WTC11 (cell line): Measurements from ENCODE around the gene PLK1.

Experiments used
- EMX1 ChIP-seq: fragments of 250-450 bp; sonication (Bioruptor Pico); IDR thresholded peaks from 2 replicates; pipeline ENCODE4 v1.8.0; 2021; ENCODE audit warnings: mild to moderate bottlenecking
- FOXP1 ChIP-seq: sonication (generic); formaldehyde crosslinking; IDR thresholded peaks from 2 replicates; pipeline ENCODE4 v1.8.0; 2022; ENCODE audit warnings: missing genetic modification reagents, mild to moderate bottlenecking, moderate library complexity, borderline replicate concordance
- GABPB1 ChIP-seq: sonication (generic); formaldehyde crosslinking; IDR thresholded peaks from 2 replicates; pipeline ENCODE4 v1.8.1; 2023; ENCODE audit warnings: mild to moderate bottlenecking, missing genetic modification reagents
- MXD4 ChIP-seq: fragments of 250-450 bp; sonication (Bioruptor Pico); IDR thresholded peaks from 2 replicates; pipeline ENCODE4 v1.8.0; 2021; ENCODE audit warnings: mild to moderate bottlenecking, moderate library complexity, borderline replicate concordance
- ZNF219 ChIP-seq: sonication (generic); formaldehyde crosslinking; IDR thresholded peaks from 2 replicates; pipeline ENCODE4 v1.8.0; 2023; ENCODE audit warnings: missing genetic modification reagents, mild to moderate bottlenecking, borderline replicate concordance
- TF ChIP-seq, protein P1 (sequence below): fragments of 200-600 bp; IDR thresholded peaks from 2 replicates; pipeline ENCODE4 v1.8.0; 2022; ENCODE audit warnings: antibody characterized with exemption

DNA sequence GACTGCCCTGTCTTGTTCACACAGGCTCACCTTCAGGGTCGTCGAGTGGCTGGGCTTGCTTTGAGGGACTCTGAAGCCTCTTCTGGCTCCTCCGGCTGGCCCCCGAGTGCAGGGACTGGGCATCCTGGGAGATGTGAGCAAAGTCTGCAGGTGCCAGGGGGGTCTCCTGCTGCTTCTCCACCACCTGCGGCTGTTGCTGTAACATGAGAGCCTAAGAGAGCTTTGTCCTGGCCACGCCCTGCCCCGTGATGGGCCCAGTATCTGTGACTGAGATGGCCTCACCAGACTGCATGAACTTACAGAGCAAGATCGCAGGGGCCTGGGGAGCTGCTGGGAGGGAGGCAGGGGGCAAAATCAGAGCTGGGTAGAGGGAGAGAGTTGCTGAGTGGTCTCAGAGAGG is 21.8 kb downstream of the PLK1 start:
- no peak for TF ChIP-seq FOXP1
- TF ChIP-seq, protein P1, sequence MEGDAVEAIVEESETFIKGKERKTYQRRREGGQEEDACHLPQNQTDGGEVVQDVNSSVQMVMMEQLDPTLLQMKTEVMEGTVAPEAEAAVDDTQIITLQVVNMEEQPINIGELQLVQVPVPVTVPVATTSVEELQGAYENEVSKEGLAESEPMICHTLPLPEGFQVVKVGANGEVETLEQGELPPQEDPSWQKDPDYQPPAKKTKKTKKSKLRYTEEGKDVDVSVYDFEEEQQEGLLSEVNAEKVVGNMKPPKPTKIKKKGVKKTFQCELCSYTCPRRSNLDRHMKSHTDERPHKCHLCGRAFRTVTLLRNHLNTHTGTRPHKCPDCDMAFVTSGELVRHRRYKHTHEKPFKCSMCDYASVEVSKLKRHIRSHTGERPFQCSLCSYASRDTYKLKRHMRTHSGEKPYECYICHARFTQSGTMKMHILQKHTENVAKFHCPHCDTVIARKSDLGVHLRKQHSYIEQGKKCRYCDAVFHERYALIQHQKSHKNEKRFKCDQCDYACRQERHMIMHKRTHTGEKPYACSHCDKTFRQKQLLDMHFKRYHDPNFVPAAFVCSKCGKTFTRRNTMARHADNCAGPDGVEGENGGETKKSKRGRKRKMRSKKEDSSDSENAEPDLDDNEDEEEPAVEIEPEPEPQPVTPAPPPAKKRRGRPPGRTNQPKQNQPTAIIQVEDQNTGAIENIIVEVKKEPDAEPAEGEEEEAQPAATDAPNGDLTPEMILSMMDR = no peak
- TF ChIP-seq GABPB1 (CRISPR knock-in tag) = no peak
- no peak for TF ChIP-seq ZNF219 (CRISPR knock-in tag)
- TF ChIP-seq EMX1 (CRISPR knock-in tag) = no peak
- no peak for TF ChIP-seq MXD4 (CRISPR knock-in tag)
